ENCODE measurements around the gene EFTUD2. TPM values are rescaled to one million over a fixed set of nuclear protein-coding genes. Genes with fewer than 3 reads are reported as not detected.

EFTUD2 gene
- total RNA-seq, 4 donors from 2014 or later = 53.4 to 85.7 (median 59.8) TPM

DNA sequence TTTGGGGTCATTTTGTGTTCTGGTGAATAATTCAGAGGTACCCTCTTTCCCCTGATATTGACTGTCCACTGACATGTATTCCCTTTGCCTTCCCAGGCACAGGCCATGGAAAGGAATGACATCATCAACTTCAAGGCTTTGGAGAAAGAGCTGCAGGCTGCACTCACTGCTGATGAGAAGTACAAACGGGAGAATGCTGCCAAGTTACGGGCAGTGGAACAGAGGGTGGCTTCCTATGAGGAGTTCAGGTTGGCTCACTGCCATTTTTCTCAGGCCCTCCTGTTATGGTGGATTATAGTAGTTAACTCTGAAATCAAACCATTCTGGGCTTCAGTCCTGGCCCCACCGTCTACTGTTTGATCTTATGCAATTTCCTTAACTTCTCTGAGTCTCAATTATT is 1.6 kb upstream of the EFTUD2 start:
- H3K4me3 ChIP-seq = no peak overlapping the region
- H3K4me1 ChIP-seq = peaks cover 20 to 45% (median 24%) of the 10 kb centered on the region in 3 donors
- TF ChIP-seq, protein P1, sequence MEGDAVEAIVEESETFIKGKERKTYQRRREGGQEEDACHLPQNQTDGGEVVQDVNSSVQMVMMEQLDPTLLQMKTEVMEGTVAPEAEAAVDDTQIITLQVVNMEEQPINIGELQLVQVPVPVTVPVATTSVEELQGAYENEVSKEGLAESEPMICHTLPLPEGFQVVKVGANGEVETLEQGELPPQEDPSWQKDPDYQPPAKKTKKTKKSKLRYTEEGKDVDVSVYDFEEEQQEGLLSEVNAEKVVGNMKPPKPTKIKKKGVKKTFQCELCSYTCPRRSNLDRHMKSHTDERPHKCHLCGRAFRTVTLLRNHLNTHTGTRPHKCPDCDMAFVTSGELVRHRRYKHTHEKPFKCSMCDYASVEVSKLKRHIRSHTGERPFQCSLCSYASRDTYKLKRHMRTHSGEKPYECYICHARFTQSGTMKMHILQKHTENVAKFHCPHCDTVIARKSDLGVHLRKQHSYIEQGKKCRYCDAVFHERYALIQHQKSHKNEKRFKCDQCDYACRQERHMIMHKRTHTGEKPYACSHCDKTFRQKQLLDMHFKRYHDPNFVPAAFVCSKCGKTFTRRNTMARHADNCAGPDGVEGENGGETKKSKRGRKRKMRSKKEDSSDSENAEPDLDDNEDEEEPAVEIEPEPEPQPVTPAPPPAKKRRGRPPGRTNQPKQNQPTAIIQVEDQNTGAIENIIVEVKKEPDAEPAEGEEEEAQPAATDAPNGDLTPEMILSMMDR (IDR thresholded peaks at IDR 0.05) = no peak
- no peak for TF ChIP-seq POLR2A (IDR thresholded peaks at IDR 0.05)
- peaks cover 0 to 5% (median 0%) of the 10 kb centered on the region in 3 donors for H3K36me3 ChIP-seq
- WGBS, 2 donors = 20 to 25% methylated on average over 3 of the region's 3 CpGs
- H3K27me3 ChIP-seq = no peaks in the 10 kb centered on the region
- H3K27ac ChIP-seq = peak overlapping the region in 3 of 4 donors; percentile 41 to 98 (median 93)
- DNase-seq = no peak
- intact Hi-C loops (cut with DNase I) = no loop called here
- no peaks in the 10 kb centered on the region for H3K9me3 ChIP-seq

DNA sequence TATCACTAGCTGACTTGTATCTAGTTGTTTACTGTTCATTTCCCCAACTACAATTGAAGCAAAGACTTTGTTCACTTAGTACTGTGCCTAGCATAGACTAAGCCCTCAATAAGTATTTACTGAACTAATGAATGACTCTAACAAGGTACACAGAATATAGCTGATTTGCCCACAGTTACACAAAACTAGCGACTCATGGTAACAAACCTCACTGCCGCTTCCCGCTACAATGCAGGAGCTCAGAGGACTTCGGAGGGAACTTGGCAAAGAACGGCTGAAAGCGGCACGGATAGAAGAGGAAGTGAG is 524 bp downstream of the EFTUD2 start:
- Histone ChIP-seq H3K9me3 (no peaks in the 10 kb centered on the region), H3K27me3 (no peaks in the 10 kb centered on the region), H3K27ac (peak overlapping the region; percentile 91 to 98 (median 95)), H3K36me3 (peaks cover 0 to 25% (median 7%) of the 10 kb centered on the region in 3 donors), H3K4me3 (peak overlapping the region; percentile 50 to 75 (median 62)), H3K4me1 (peaks cover 20 to 46% (median 24%) of the 10 kb centered on the region in 3 donors)
- no peak for DNase-seq
- TF ChIP-seq, protein P1 (IDR thresholded peaks at IDR 0.05) = no peak
- no peak for TF ChIP-seq POLR2A (IDR thresholded peaks at IDR 0.05)
- WGBS, 2 donors = 0 to 1% methylated on average over 5 to 7 of the region's 7 CpGs
- intact Hi-C loops (cut with DNase I) = no loop called here

DNA sequence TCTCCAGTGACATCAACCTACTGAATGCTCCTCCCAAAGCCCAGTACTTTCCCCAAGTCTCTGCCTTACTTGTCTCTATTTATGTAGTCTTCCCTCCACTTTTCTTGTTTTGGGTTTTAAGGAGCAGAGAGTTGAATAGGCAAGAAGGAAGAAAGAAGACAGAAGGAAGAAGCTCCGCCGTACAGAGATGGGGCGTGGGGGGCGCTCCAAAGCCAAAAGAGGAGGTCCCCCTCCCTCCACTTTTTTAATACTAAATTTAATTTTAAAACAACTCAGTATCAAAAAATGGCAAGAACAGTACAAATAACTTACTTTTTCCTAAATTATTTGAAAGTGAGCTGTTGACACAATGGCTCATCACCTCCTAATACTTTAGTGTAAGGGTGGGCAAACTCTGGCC is 4.6 kb downstream of the EFTUD2 start:
- Histone ChIP-seq H3K27ac (no peak overlapping the region), H3K9me3 (no peaks in the 10 kb centered on the region), H3K4me3 (no peak overlapping the region), H3K36me3 (peaks cover 0 to 58% (median 18%) of the 10 kb centered on the region in 3 donors), H3K4me1 (peaks cover 10 to 26% (median 12%) of the 10 kb centered on the region in 3 donors), H3K27me3 (no peaks in the 10 kb centered on the region)
- TF ChIP-seq, protein P1 (IDR thresholded peaks at IDR 0.05) = no peak
- TF ChIP-seq POLR2A (IDR thresholded peaks at IDR 0.05) = no peak
- DNase-seq = no peak
- intact Hi-C loops (cut with DNase I) = no loop called here
- 87 to 100% methylated on average over 4 of the region's 4 CpGs for WGBS, 2 donors

DNA sequence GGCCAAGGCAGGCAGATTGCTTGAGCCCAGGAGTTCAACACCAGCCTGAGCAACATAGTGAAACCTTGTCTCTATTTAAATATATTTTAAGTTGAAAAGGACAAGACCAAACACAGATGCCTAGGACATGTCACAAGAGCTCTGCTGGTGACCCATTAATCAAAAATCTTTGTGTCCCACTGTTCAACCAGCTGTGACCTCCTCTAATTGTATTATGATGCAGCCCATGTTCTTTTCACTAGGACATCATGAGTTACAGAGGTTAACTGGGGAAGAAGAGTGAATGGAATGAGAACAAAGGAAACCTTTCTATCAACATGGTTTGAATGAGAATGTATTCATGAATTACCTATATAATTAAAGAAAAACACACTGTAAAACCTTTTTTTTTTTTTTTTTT is 7.0 kb downstream of the EFTUD2 start:
- H3K27ac ChIP-seq = no peak overlapping the region
- H3K27me3 ChIP-seq = no peaks in the 10 kb centered on the region
- intact Hi-C loops (cut with DNase I) = no loop called here
- H3K36me3 ChIP-seq = peaks cover 0 to 78% (median 18%) of the 10 kb centered on the region in 3 donors
- H3K9me3 ChIP-seq = no peaks in the 10 kb centered on the region
- DNase-seq = no peak
- peaks cover 0 to 15% (median under 1%) of the 10 kb centered on the region in 3 donors for H3K4me1 ChIP-seq
- H3K4me3 ChIP-seq = no peak overlapping the region
- TF ChIP-seq, protein P1 (IDR thresholded peaks at IDR 0.05) = no peak
- TF ChIP-seq POLR2A (IDR thresholded peaks at IDR 0.05) = no peak

DNA sequence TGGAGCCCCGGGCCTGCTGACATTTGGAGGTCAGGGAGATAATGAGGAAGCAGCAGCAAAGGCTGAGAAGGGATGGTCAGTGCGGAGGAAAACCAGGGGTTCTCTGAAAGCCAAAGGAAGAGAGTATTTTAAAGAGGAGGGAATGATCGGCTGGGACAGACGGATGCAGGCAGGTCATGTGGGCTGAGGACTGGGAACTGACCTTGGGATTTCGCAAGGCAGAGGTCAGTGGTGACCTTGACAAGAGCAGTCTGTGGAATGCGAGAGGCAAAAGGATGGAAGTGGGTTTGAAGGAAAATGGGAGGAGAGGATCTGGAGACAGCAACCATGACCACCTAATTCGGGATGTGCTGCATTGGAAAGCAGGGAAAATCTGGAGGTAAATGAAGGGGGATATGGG is 10.2 kb downstream of the EFTUD2 start:
- Histone ChIP-seq H3K4me3 (no peak overlapping the region), H3K27me3 (no peaks in the 10 kb centered on the region), H3K4me1 (peaks cover 0 to 6% (median 0%) of the 10 kb centered on the region in 3 donors), H3K27ac (no peak overlapping the region), H3K36me3 (peaks cover under 1 to 87% (median 36%) of the 10 kb centered on the region in 3 donors), H3K9me3 (no peaks in the 10 kb centered on the region)
- DNase-seq = no peak
- intact Hi-C loops (cut with DNase I) = no loop called here
- TF ChIP-seq, protein P1 (IDR thresholded peaks at IDR 0.05) = no peak
- no peak for TF ChIP-seq POLR2A (IDR thresholded peaks at IDR 0.05)
- 82 to 87% methylated on average over 7 of the region's 7 CpGs for WGBS, 2 donors
